Left renal cortex interstitium (tissue), 4 donors: ENCODE results near the gene TRAIP. TPM values are rescaled to one million over a fixed set of nuclear protein-coding genes. Genes with fewer than 3 reads are reported as not detected.
A peak's percentile ranks its signal among the peaks of the same experiment; 100 is the strongest.

Experiments used
- DNase-seq, 4 donors: peaks; one replicate each; pipeline ENCODE4 v3.0.0-alpha.2; 2013; ENCODE audit warnings: low read depth in 4 of 4, low spot score in 2 of 4, missing footprints in 1 of 4
- polyA plus RNA-seq, 4 donors: library from polyadenylated mRNA; unstranded; fragments of 120-200 nt; gene quantifications; one replicate each; pipeline ENCODE4 v1.2.1, GENCODE V29; 2013; ENCODE audit not compliant: insufficient read length in 4 of 4

Gene TRAIP
- polyA plus RNA-seq, 4 donors = 9.4 to 12.7 (median 11.1) TPM

- no peak for DNase-seq
Measured at GRCh38 chr3:49876567-49876966, 20.2 kb upstream of the TRAIP start.

- no peak for DNase-seq
Measured at GRCh38 chr3:49873623-49874022, 17.3 kb upstream of the TRAIP start.

- DNase-seq = no peak
Measured at GRCh38 chr3:49872801-49873281, 16.5 kb upstream of the TRAIP start.

- DNase-seq = no peak
Measured at GRCh38 chr3:49871531-49872153, 15.3 kb upstream of the TRAIP start.

- no peak for DNase-seq
Measured at GRCh38 chr3:49869525-49870126, 13.3 kb upstream of the TRAIP start, which contains the start of gene CAMKV. TSS of gene CAMKV (minus strand) at chr3:49869906. CDS start at chr3:49862388, 7,518 bp downstream.

- no peak for DNase-seq
Measured at GRCh38 chr3:49868862-49869466, 12.6 kb upstream of the TRAIP start.

- peak in 1 of 4 donors; percentile 50 for DNase-seq
Measured at GRCh38 chr3:49867871-49868321, 11.5 kb upstream of the TRAIP start.

- DNase-seq = no peak
Measured at GRCh38 chr3:49867400-49867799, 11.0 kb upstream of the TRAIP start.

GRCh38 chr3:49865198-49865784 lies 8.9 kb upstream of the TRAIP start:
- DNase-seq = no peak

GRCh38 chr3:49864505-49864904 lies 8.1 kb upstream of the TRAIP start:
- no peak for DNase-seq

- DNase-seq = no peak
Measured at GRCh38 chr3:49859576-49860305, 3.4 kb upstream of the TRAIP start.

GRCh38 chr3:49855662-49856061 lies 702 bp downstream of the TRAIP start:
- no peak for DNase-seq

GRCh38 chr3:49845694-49846093 lies 10.7 kb downstream of the TRAIP start:
- no peak for DNase-seq

GRCh38 chr3:49844464-49845183 lies 11.7 kb downstream of the TRAIP start:
- no peak for DNase-seq

- no peak for DNase-seq
Measured at GRCh38 chr3:49842843-49843517, 13.4 kb downstream of the TRAIP start.

- no peak for DNase-seq
Measured at GRCh38 chr3:49841806-49842205, 14.6 kb downstream of the TRAIP start.

GRCh38 chr3:49841126-49841696 lies 15.2 kb downstream of the TRAIP start:
- DNase-seq = no peak

GRCh38 chr3:49840388-49840787 lies 16.0 kb downstream of the TRAIP start:
- DNase-seq = no peak

GRCh38 chr3:49839193-49839809 lies 17.1 kb downstream of the TRAIP start:
- DNase-seq = peak in 3 of 4 donors; percentile 50 to 73 (median 65)
